ENCODE measurements around the gene BAG2. TPM values are rescaled to one million over a fixed set of nuclear protein-coding genes. Genes with fewer than 3 reads are reported as not detected.
A peak's percentile ranks its signal among the peaks of the same experiment; 100 is the strongest.

The BAG2 gene
- polyA plus RNA-seq, 3 donors: 0.09 to 0.21 (median 0.20) TPM

DNA sequence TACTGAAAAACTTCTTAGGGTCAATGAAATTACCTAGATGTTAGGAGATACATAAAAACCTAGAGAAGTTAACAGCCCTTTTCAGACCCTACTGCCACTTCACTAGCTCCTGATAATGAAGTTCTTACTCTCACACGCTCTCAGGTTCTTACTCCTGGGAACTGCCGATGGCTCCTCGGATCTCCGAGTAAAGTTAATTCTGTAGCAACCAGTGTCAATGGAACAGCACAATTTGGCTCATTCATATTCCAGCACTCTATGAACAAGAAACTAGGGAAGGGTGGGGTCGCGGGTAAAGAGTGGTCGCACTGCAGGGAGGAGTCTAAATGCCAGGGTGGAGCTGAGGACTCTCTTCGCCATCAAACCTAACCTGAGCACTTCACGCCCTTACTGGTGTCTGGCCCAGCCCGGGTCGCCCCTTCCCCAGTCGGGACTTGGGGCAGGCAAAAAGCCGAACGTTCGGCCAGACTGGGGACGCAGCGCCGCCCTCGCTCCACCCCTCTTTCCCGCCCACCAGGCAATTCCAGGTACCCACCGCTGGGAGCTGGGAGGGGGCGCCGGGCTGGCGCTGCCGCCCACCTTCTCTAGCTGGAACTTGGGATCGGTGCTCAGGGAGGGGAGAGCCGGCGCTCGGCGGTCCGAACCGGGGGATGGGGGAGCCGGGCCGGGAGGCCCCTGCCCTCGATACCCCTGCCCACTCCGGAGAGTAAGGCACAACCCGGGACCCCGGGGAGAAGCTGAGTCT lies 49.2 kb downstream of the BAG2 start:
- H2AFZ ChIP-seq (ENCODE audit: insufficient read depth, low read depth, low read length, poor library complexity, severe bottlenecking): peak overlapping the region; percentile 97
- DNase-seq: peak in 2 of 3 donors; percentile 8 to 10
- peaks cover 8 to 18% of the 10 kb centered on the region in 2 donors for H3K27me3 ChIP-seq (ENCODE audit: control insufficient read depth in 2 of 2, insufficient read depth in 2 of 2, low read length in 2 of 2)
- peak overlapping the region; percentile 100 for H3K4me2 ChIP-seq (replicated peaks; ENCODE audit: extremely low read depth, low read length, poor library complexity, severe bottlenecking)
- peak overlapping the region; percentile 53 for H3K9ac ChIP-seq (ENCODE audit: insufficient read depth, low read length, poor library complexity, severe bottlenecking)
- Mint-ChIP-seq H3K4me1 (peaks cover 20% of the 10 kb centered on the region), H3K9me3 (no peaks in the 10 kb centered on the region), H3K36me3 (no peaks in the 10 kb centered on the region), H3K27me3 (ENCODE audit: low read depth in 3 of 3) (peaks cover 14 to 25% (median 15%) of the 10 kb centered on the region in 3 donors), H3K4me3 (peak overlapping the region; percentile 95 to 99), H3K27ac (peak overlapping the region in 1 of 7 donors; percentile 58)
- peaks cover 12 to 20% of the 10 kb centered on the region in 2 donors for H3K4me1 ChIP-seq (ENCODE audit: control insufficient read depth in 1 of 2, insufficient read depth in 2 of 2, low read length in 2 of 2)
- no peaks in the 10 kb centered on the region for H3K9me3 ChIP-seq (replicated peaks in 1 of 2; ENCODE audit: control insufficient read depth in 1 of 2, insufficient read depth in 1 of 2, low read length in 2 of 2)
- no peaks in the 10 kb centered on the region for H4K20me1 ChIP-seq (ENCODE audit: insufficient read depth, low read length)
- H3K27ac ChIP-seq (ENCODE audit: low read depth in 1 of 2, low read length in 2 of 2): no peak overlapping the region
- no peaks in the 10 kb centered on the region for H3K36me3 ChIP-seq (replicated peaks in 1 of 2; ENCODE audit: control insufficient read depth in 1 of 2, insufficient read depth in 2 of 2, low read length in 2 of 2)
- TF ChIP-seq, protein P1, sequence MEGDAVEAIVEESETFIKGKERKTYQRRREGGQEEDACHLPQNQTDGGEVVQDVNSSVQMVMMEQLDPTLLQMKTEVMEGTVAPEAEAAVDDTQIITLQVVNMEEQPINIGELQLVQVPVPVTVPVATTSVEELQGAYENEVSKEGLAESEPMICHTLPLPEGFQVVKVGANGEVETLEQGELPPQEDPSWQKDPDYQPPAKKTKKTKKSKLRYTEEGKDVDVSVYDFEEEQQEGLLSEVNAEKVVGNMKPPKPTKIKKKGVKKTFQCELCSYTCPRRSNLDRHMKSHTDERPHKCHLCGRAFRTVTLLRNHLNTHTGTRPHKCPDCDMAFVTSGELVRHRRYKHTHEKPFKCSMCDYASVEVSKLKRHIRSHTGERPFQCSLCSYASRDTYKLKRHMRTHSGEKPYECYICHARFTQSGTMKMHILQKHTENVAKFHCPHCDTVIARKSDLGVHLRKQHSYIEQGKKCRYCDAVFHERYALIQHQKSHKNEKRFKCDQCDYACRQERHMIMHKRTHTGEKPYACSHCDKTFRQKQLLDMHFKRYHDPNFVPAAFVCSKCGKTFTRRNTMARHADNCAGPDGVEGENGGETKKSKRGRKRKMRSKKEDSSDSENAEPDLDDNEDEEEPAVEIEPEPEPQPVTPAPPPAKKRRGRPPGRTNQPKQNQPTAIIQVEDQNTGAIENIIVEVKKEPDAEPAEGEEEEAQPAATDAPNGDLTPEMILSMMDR (IDR thresholded peaks at IDR 0.05): no peak
- peak overlapping the region; percentile 61 to 92 (median 78) for H3K4me3 ChIP-seq (replicated peaks in 1 of 3; ENCODE audit: low read depth in 2 of 3, low read length in 3 of 3)
- under 1% methylated on average over 25 of the region's 38 CpGs for WGBS (ENCODE audit: insufficient coverage)
- H3K79me2 ChIP-seq (ENCODE audit: insufficient read depth, low read length): no peaks in the 10 kb centered on the region
- intact Hi-C loops (cut with micrococcal nuclease): no loop called here

DNA sequence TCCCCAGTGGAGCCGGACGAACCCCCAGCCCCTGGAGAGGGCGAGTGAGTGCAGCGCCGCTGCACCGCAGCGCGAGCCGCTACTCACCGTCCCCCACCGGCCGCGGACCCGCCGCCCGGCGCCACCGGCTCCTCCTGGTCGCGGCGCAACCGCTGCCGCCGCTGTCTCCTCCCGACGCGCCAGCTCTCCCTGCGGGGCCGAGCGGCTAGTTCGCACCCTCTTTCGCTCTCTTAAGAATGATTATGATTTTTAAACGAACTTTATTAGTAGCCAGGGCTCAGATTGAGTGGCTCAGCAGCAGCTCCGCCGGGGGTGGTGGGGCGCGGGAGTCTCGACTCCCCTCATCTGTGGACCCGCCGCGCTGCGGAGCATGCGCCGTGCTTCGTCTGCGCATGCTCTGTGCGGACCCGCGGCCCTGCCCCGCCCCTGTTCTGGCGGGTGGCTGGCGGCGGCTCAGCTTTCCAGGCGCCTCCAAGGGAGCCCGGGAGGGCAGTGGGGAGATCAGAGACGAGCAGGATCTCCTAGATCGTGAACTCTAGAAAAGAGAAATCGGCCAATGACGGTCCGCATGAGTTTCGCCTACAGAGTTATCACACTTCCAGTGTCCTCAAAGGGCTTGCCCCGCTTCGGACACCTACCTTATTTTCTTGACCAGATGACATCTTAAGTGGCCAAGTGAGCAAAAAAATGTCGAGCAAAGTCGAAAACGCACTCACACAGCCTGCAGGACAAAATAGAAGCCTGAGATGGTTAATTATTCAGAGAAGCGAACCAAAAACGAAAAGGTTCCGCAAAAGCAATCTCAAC lies 50.0 kb downstream of the BAG2 start, which contains the start of gene RAB23:
Gene RAB23, minus strand, starts transcription at position 372 of the 807 bp plus-strand sequence. CDS start 11,927 bp downstream, outside the sequence.
- Histone ChIP-seq H3K9ac (ENCODE audit: insufficient read depth, low read length, poor library complexity, severe bottlenecking) (peak within 1 kb of the TSS; percentile 53), H4K20me1 (ENCODE audit: insufficient read depth, low read length) (no peaks in the 10 kb centered on the region), H3K4me3 (replicated peaks in 1 of 3; ENCODE audit: low read depth in 2 of 3, low read length in 3 of 3) (peak within 1 kb of the TSS; percentile 61 to 92 (median 78)), H3K4me2 (replicated peaks; ENCODE audit: extremely low read depth, low read length, poor library complexity, severe bottlenecking) (peak within 1 kb of the TSS; percentile 100), H3K9me3 (replicated peaks in 1 of 2; ENCODE audit: control insufficient read depth in 1 of 2, insufficient read depth in 1 of 2, low read length in 2 of 2) (no peaks in the 10 kb centered on the region), H3K36me3 (replicated peaks in 1 of 2; ENCODE audit: control insufficient read depth in 1 of 2, insufficient read depth in 2 of 2, low read length in 2 of 2) (no peaks in the 10 kb centered on the region), H3K27me3 (ENCODE audit: control insufficient read depth in 2 of 2, insufficient read depth in 2 of 2, low read length in 2 of 2) (peaks cover 8 to 18% of the 10 kb centered on the region in 2 donors), H2AFZ (ENCODE audit: insufficient read depth, low read depth, low read length, poor library complexity, severe bottlenecking) (peak within 1 kb of the TSS; percentile 97), H3K27ac (ENCODE audit: low read depth in 1 of 2, low read length in 2 of 2) (no peak within 1 kb of the TSS), H3K4me1 (ENCODE audit: control insufficient read depth in 1 of 2, insufficient read depth in 2 of 2, low read length in 2 of 2) (peaks cover 12 to 20% of the 10 kb centered on the region in 2 donors), H3K79me2 (ENCODE audit: insufficient read depth, low read length) (no peaks in the 10 kb centered on the region)
- peaks cover 20% of the 10 kb centered on the region for H3K4me1 Mint-ChIP-seq
- DNase-seq: peak; percentile 65 to 66 (median 65)
- H3K27me3 Mint-ChIP-seq (ENCODE audit: low read depth in 3 of 3): peaks cover 14 to 25% (median 18%) of the 10 kb centered on the region in 3 donors
- under 1% methylated on average over 47 of the region's 69 CpGs for WGBS (ENCODE audit: insufficient coverage)
- TF ChIP-seq, protein P1 (IDR thresholded peaks at IDR 0.05): no peak
- H3K9me3 Mint-ChIP-seq: no peaks in the 10 kb centered on the region
- intact Hi-C loops (cut with micrococcal nuclease): no loop called here
- peak within 1 kb of the TSS in 6 of 7 donors; percentile 72 to 91 (median 82) for H3K27ac Mint-ChIP-seq
- no peaks in the 10 kb centered on the region for H3K36me3 Mint-ChIP-seq
- peak within 1 kb of the TSS; percentile 99 to 100 for H3K4me3 Mint-ChIP-seq
